Osteoblast (primary cell): ENCODE results near the gene ADGRA3. TPM values are rescaled to one million over a fixed set of nuclear protein-coding genes. Genes with fewer than 3 reads are reported as not detected.

Experiments
- DNase-seq: peaks from one replicate; pipeline ENCODE4 v3.0.0; 2011; ENCODE audit warnings: low spot score, mixed read lengths; ENCODE audit not compliant: insufficient read length; ENCODE audit errors: missing footprints
- H2AFZ ChIP-seq: 2 replicates; pipeline ENCODE4 v1.6.0; 2011; ENCODE audit warnings: mild to moderate bottlenecking, low read length
- H3K27ac ChIP-seq: 2 replicates; pipeline ENCODE4 v1.5.1; 2011; ENCODE audit warnings: mild to moderate bottlenecking, low read depth, low read length, moderate library complexity
- H3K27me3 ChIP-seq: 2 replicates; pipeline ENCODE4 v1.6.0; 2012; ENCODE audit warnings: mild to moderate bottlenecking, control low read depth, inconsistent platforms, low read length, moderate library complexity; ENCODE audit not compliant: insufficient read depth
- H3K36me3 ChIP-seq: 2 replicates; pipeline ENCODE4 v1.5.1; 2011; ENCODE audit warnings: mild to moderate bottlenecking, low read length, control low read depth, moderate library complexity; ENCODE audit not compliant: insufficient read depth
- H3K4me1 ChIP-seq: 2 replicates; pipeline ENCODE4 v1.5.1; 2011; ENCODE audit warnings: mild to moderate bottlenecking, low read length, control low read depth, moderate library complexity; ENCODE audit not compliant: insufficient read depth
- H3K4me2 ChIP-seq: 2 replicates; pipeline ENCODE4 v1.6.0; 2011; ENCODE audit warnings: mild to moderate bottlenecking, low read length; ENCODE audit not compliant: insufficient read depth
- H3K4me3 ChIP-seq: fragments of 200-600 bp; sonication (generic); 3 replicates; pipeline ENCODE4 v1.5.1; 2012; ENCODE audit warnings: mild to moderate bottlenecking, low read length, inconsistent platforms; ENCODE audit not compliant: insufficient read depth
- H3K79me2 ChIP-seq: 2 replicates; pipeline ENCODE4 v1.6.0; 2012; ENCODE audit warnings: mild to moderate bottlenecking, low read length, control low read depth, inconsistent platforms; ENCODE audit not compliant: insufficient read depth
- H3K9me3 ChIP-seq: 2 replicates; pipeline ENCODE4 v1.5.1; 2011; ENCODE audit warnings: low read depth, low read length, control low read depth
- H4K20me1 ChIP-seq: 2 replicates; pipeline ENCODE4 v1.6.0; 2012; ENCODE audit warnings: mild to moderate bottlenecking, low read length, control low read depth; ENCODE audit not compliant: insufficient read depth
- total RNA-seq: library from RNA; depleted of rRNA; stranded (reverse); fragments of >200 nt; gene quantifications from 2 replicates; pipeline ENCODE4 v1.2.3, GENCODE V29; 2012
- TF ChIP-seq, protein P1 (sequence below): IDR thresholded peaks from 2 replicates; pipeline ENCODE4 v1.5.1; 2011; ENCODE audit warnings: mild to moderate bottlenecking, low read depth, low read length, moderate library complexity; ENCODE audit errors: extremely low read depth

The ADGRA3 gene
- total RNA-seq, 1 donor = 25.3 TPM

DNA sequence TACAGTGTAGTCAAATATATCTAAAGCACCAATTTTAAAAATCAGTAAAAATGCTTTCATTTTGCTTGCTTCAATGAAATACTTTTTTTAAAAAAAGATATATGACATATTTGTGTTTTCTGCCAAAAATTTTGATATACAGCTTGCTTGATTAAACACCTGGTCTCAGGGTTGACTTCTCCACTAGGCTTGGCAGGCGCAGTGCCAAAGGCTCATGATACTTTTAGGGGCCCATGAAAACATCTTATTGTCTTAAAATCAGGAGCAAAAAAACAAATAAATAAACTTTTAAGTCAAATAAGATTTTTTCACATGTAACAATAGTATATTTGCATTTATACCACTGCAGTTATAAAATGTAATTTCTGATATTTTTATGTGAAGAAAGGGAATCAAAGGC, 95.6 kb downstream of the ADGRA3 start:
- TF ChIP-seq, protein P1, sequence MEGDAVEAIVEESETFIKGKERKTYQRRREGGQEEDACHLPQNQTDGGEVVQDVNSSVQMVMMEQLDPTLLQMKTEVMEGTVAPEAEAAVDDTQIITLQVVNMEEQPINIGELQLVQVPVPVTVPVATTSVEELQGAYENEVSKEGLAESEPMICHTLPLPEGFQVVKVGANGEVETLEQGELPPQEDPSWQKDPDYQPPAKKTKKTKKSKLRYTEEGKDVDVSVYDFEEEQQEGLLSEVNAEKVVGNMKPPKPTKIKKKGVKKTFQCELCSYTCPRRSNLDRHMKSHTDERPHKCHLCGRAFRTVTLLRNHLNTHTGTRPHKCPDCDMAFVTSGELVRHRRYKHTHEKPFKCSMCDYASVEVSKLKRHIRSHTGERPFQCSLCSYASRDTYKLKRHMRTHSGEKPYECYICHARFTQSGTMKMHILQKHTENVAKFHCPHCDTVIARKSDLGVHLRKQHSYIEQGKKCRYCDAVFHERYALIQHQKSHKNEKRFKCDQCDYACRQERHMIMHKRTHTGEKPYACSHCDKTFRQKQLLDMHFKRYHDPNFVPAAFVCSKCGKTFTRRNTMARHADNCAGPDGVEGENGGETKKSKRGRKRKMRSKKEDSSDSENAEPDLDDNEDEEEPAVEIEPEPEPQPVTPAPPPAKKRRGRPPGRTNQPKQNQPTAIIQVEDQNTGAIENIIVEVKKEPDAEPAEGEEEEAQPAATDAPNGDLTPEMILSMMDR = no peak
- H3K4me1 ChIP-seq = peaks cover 7% of the 10 kb centered on the region
- H2AFZ ChIP-seq = no peak overlapping the region
- no peaks in the 10 kb centered on the region for H3K27me3 ChIP-seq
- H3K4me3 ChIP-seq = no peak overlapping the region
- H3K9me3 ChIP-seq = no peaks in the 10 kb centered on the region
- no peaks in the 10 kb centered on the region for H4K20me1 ChIP-seq
- H3K4me2 ChIP-seq = no peak overlapping the region
- H3K79me2 ChIP-seq = no peaks in the 10 kb centered on the region
- H3K27ac ChIP-seq = no peak overlapping the region
- no peaks in the 10 kb centered on the region for H3K36me3 ChIP-seq
- DNase-seq = no peak

DNA sequence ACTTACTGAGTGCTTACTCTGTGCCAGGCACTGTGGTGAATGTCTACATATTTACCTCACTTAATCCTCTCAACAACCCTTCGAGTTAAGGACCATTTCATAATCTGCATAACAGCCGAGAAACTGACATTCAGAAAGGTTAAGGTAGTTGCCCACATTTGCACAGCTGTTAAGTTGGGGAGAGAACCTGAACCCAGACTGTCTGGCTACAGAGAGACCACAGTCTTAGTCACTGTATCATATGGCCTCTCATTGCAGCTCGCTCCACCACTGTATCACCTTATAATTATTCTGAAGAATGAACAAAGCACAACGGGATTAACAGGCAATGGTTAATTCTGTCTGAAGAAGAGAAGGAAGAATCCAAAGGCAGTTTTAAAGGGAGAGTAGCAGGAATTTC, 98.5 kb downstream of the ADGRA3 start:
- Histone ChIP-seq H3K9me3 (no peaks in the 10 kb centered on the region), H2AFZ (no peak overlapping the region), H3K4me1 (peaks cover 7% of the 10 kb centered on the region), H3K4me2 (no peak overlapping the region), H3K4me3 (no peak overlapping the region), H3K27ac (no peak overlapping the region), H3K79me2 (no peaks in the 10 kb centered on the region), H3K27me3 (no peaks in the 10 kb centered on the region), H4K20me1 (no peaks in the 10 kb centered on the region), H3K36me3 (no peaks in the 10 kb centered on the region)
- no peak for DNase-seq
- TF ChIP-seq, protein P1 = no peak

DNA sequence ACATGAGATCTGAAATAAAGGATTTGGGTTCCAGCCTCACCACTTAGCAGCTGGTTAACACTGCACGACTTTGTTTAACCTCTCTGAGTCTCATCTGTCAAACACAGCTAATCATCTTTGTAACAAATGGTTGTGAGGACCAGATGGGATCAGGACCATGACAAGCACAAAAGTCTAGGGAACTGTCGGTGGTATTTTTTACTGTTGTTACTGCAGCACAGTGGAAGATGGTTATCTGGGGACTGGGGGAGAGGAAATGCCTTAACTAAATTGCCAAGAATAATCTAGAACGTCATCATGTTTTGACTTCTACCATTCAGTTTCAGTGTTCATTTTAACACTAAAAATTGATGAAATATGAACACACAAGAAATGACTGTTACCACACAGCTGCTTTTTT, 99.5 kb downstream of the ADGRA3 start:
- Histone ChIP-seq H3K4me3 (no peak overlapping the region), H2AFZ (peak overlapping the region; percentile 67), H3K4me2 (no peak overlapping the region), H3K4me1 (peaks cover 7% of the 10 kb centered on the region), H3K36me3 (no peaks in the 10 kb centered on the region), H4K20me1 (no peaks in the 10 kb centered on the region), H3K27me3 (no peaks in the 10 kb centered on the region), H3K9me3 (no peaks in the 10 kb centered on the region), H3K27ac (no peak overlapping the region), H3K79me2 (no peaks in the 10 kb centered on the region)
- peak; percentile 50 for DNase-seq
- TF ChIP-seq, protein P1 = no peak

DNA sequence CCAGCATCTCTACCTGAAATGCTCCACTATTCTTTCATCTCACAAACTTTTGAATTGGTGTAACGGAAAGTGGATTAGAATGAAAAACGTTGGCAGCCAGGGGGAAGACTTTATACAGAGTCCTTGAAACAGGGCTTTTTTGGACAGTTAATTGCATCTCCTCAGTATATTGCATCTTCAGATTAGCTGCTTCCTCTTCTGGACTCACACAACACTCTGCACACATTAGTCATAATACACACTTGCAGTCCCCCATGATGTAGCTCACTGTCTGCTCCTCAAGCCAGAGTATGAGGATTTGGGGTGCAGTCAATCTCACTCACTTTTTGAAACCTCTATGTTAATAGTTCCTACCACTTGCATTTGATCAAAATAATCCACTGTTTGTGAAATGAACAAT, 101.0 kb downstream of the ADGRA3 start:
- Histone ChIP-seq H3K79me2 (no peaks in the 10 kb centered on the region), H3K4me2 (no peak overlapping the region), H3K27me3 (no peaks in the 10 kb centered on the region), H4K20me1 (no peaks in the 10 kb centered on the region), H2AFZ (no peak overlapping the region), H3K27ac (no peak overlapping the region), H3K4me3 (no peak overlapping the region), H3K4me1 (peaks cover 7% of the 10 kb centered on the region), H3K9me3 (no peaks in the 10 kb centered on the region), H3K36me3 (no peaks in the 10 kb centered on the region)
- TF ChIP-seq, protein P1 = no peak
- DNase-seq = no peak
